ENCODE measurements around the gene SMIM13. TPM values are rescaled to one million over a fixed set of nuclear protein-coding genes. Genes with fewer than 3 reads are reported as not detected.
A peak's percentile ranks its signal among the peaks of the same experiment; 100 is the strongest.
"Not testable (repeated sequence)": the region's sequence is repeated elsewhere in the genome, so short reads cannot be mapped to it uniquely, and the experiment has no call there.

Gene SMIM13
- total and polyA plus RNA-seq, 11 donors, result 4.6 to 18.4 (median 12.3) TPM

DNA sequence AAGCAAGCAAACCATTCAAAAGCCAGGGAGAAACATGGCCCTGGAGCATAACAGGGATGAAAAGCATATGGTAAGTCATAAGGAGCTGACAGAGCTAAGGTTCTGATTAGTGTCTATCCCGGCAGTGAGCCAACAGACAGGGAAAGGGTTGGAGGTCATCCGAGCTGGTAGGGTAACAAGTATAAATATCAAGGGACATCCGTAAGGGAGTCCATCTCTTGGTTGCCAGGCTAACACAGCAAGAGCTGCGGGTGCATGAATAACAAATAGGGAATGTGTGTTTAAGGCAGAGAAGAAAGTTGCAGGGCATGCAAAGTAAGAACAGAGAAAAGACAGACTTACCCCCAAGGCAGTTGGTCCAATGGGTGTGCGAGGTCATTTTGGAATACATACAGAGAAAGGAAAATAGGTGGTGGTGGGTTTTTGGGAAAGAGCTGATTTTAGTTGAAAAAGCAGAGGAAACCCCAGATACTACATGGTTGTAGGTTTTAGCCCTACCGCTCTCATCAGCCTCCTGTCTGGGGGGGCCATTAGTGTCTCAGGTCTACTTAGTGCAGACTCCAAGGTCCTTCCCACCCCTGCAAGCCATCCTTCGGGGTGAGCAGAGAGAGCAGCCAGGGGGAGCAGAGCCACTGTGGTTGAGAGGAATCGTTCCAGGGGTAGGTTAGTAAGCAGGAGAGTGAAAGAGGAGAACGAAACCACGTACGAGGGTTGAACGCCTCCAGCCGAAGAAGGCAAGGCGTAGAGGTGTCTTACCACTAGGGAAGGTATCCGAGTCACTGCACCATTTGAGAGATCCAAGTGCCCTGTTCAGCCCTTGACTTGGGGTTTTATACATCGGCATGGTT, 17.5 kb downstream of the SMIM13 start, which contains the start of gene ERVFRD-1:
TSS of gene ERVFRD-1 (minus strand) at position 805 of the 848 bp plus-strand sequence. CDS start 6,415 bp downstream, outside the sequence.
- DNase-seq (no peak), ATAC-seq (no peak)
- TF ChIP-seq, protein P1, sequence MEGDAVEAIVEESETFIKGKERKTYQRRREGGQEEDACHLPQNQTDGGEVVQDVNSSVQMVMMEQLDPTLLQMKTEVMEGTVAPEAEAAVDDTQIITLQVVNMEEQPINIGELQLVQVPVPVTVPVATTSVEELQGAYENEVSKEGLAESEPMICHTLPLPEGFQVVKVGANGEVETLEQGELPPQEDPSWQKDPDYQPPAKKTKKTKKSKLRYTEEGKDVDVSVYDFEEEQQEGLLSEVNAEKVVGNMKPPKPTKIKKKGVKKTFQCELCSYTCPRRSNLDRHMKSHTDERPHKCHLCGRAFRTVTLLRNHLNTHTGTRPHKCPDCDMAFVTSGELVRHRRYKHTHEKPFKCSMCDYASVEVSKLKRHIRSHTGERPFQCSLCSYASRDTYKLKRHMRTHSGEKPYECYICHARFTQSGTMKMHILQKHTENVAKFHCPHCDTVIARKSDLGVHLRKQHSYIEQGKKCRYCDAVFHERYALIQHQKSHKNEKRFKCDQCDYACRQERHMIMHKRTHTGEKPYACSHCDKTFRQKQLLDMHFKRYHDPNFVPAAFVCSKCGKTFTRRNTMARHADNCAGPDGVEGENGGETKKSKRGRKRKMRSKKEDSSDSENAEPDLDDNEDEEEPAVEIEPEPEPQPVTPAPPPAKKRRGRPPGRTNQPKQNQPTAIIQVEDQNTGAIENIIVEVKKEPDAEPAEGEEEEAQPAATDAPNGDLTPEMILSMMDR (IDR thresholded peaks at IDR 0.05), result no peak
- no peak for TF ChIP-seq POLR2A (IDR thresholded peaks at IDR 0.05)
- Histone ChIP-seq H3K4me3 (no peak within 1 kb of the TSS), H3K27me3 (no peaks in the 10 kb centered on the region), H3K36me3 (no peaks in the 10 kb centered on the region), H3K27ac (no peak within 1 kb of the TSS), H3K4me1 (peaks cover 0 to 17% (median 1%) of the 10 kb centered on the region in 12 donors), H3K9me3 (no peaks in the 10 kb centered on the region)
- 76 to 90% (median 83%) methylated on average over 16 of the region's 16 CpGs for WGBS, 4 donors
- intact Hi-C loops (cut with DNase I), result no loop called here

DNA sequence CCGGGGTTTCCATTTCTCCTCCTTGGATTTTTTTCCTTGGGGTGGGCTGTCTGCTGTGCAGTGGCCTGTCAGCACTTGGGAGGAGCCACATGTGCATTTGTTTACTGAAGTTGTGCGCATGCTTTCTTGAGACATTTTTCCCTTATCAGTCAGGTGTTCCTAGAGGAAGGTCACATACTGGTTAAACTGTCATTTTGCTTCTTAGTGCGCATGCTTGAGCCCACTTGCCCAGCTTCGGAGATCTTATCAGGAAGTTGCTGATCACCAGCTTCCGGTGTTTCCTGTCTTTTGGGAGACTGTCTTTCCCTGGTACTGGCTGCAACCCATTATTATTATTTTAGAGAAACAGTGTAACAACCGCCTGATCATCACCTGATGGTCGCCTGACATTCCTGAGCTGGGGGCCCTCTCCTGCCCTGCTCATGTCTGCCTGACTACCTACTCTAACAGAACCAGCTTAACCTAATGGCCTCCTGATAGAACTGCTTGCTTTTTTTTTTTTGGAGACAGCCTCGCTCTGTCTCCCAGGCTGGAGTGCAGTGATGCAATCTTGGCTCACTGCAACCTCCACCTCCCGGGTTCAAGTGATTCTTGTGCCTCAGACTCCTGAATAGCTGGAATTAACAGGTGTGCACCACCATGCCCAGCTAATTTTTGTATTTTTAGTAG, 18.3 kb downstream of the SMIM13 start:
- Histone ChIP-seq H3K9me3 (no peaks in the 10 kb centered on the region), H3K4me3 (no peak overlapping the region), H3K4me1 (peaks cover 0 to 15% (median 0%) of the 10 kb centered on the region in 12 donors), H3K27me3 (no peaks in the 10 kb centered on the region), H3K36me3 (no peaks in the 10 kb centered on the region), H3K27ac (no peak overlapping the region)
- TF ChIP-seq, protein P1 (IDR thresholded peaks at IDR 0.05), result no peak
- no peak for TF ChIP-seq POLR2A (IDR thresholded peaks at IDR 0.05)
- DNase-seq, result no peak
- 50 to 68% (median 58%) methylated on average over 9 of the region's 9 CpGs for WGBS, 4 donors
- no peak for ATAC-seq
- intact Hi-C loops (cut with DNase I), result no loop called here

DNA sequence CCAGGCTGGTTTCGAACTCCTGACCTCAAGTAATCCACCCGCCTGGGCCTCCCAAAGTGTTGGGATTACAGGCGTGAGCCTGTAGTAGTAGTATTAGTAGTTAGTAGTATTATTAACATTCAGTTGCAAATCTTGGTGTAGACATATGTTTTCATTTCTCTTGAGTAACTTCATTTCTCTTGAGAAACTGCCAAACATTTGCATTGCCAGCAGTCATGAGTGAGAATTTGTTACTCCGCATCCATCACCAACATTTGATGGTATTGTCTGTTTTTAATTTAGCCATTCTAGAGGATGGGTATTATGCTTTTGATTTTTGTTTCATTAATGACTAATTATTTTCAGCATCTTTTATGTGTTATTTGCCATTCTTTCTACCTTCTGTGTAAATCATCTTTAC, 19.4 kb downstream of the SMIM13 start:
- intact Hi-C loops (cut with DNase I), result no loop called here
- ATAC-seq (no peak), DNase-seq (no peak)
- TF ChIP-seq POLR2A (IDR thresholded peaks at IDR 0.05), result no peak
- TF ChIP-seq, protein P1 (IDR thresholded peaks at IDR 0.05), result no peak
- Histone ChIP-seq H3K9me3 (no peaks in the 10 kb centered on the region), H3K4me3 (no peak overlapping the region), H3K4me1 (peaks cover 0 to 15% (median 0%) of the 10 kb centered on the region in 12 donors), H3K27ac (no peak overlapping the region), H3K27me3 (no peaks in the 10 kb centered on the region), H3K36me3 (no peaks in the 10 kb centered on the region)
- 94 to 96% (median 96%) methylated on average over 4 of the region's 4 CpGs for WGBS, 4 donors

DNA sequence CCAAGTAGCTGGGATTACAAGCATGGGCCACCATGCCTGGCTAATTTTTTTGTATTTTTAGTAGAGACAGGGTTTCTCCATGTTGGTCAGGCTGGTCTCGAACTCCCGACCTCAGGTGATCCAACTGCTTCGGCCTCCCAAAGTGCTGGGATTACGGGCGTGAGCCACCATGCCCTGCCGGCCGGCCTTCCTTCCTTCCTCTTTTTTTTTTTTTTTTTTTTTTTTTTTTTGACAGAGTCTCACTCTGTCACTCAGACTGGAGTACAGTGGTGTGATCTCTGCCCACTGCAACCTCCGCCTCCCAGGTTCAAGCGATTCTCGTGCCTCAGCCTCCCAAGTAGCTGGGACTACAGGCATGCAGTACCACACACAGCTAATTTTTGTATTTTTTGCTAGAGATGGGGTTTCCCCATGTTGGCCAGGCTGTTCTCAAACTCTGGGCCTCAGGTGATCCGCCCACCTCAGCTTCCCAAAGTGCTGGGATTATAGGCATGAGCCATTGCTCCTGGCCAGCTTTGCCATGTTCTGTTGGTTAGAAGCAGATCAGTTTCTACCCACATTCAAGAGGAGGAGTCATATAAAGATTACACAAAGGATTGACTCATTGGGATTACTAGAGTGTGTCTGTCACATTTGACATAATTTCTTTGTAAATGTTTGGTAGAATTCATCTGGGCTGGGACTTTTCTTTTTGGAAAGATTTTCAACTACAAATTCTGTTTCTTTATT, 22.3 kb downstream of the SMIM13 start:
- H3K27me3 ChIP-seq; intact Hi-C loops (cut with DNase I); H3K9me3 ChIP-seq; H3K4me3 ChIP-seq; H3K27ac ChIP-seq; DNase-seq; H3K36me3 ChIP-seq: not testable (repeated sequence)
- H3K4me1 ChIP-seq, result peaks cover 0 to 22% (median 5%) of the 10 kb centered on the region in 12 donors
- ATAC-seq, result peak in 1 of 4 donors; percentile 26
- WGBS, 4 donors, result 82 to 95% (median 89%) methylated on average over 7 to 11 of the region's 11 CpGs

Data from heart left ventricle (tissue), 16 donors.